HepG2 (cell line): ENCODE data around the gene UBC. TPM values are rescaled to one million over a fixed set of nuclear protein-coding genes. Genes with fewer than 3 reads are reported as not detected.

Experiments
- ATF3 ChIP-seq: sonication (generic); formaldehyde crosslinking; IDR thresholded peaks from 2 replicates; pipeline ENCODE4 v1.4.0; 2020; ENCODE audit warnings: missing genetic modification reagents
- CEBPG ChIP-seq: IDR thresholded peaks from 2 replicates; pipeline ENCODE4 v1.6.1; 2016
- DNMT3B ChIP-seq: conservative IDR thresholded peaks from 2 replicates; pipeline ENCODE4 v1.6.1; 2016; ENCODE audit warnings: missing biosample characterization, control low read depth
- E2F5 ChIP-seq: sonication (generic); formaldehyde crosslinking; conservative IDR thresholded peaks from 2 replicates; pipeline ENCODE4 v1.4.0; 2020; ENCODE audit warnings: missing genetic modification reagents
- HCFC1 ChIP-seq: fragments of 150-350 bp; IDR thresholded peaks from 2 replicates; pipeline ENCODE4 v1.6.1; 2014; ENCODE audit warnings: low read depth, low read length
- HNRNPH1 ChIP-seq: fragments of 200-400 bp; formaldehyde crosslinking; optimal IDR thresholded peaks from 2 replicates; pipeline ENCODE3; 2017; ENCODE audit warnings: mild to moderate bottlenecking, low read depth, low read length
- KDM6A ChIP-seq: IDR thresholded peaks from 2 replicates; pipeline ENCODE4 v1.6.1; 2016; ENCODE audit warnings: low read depth
- KLF16 ChIP-seq, 2 experiments: sonication (generic) in 1 of 2; formaldehyde crosslinking in 1 of 2; IDR thresholded peaks; 2 replicates each; pipeline versions ENCODE4 v1.6.1 to v1.8.0; 2016 to 2023; ENCODE audit warnings: missing genetic modification reagents in 2 of 2, missing compliant biosample characterization in 1 of 2
- MXI1 ChIP-seq: IDR thresholded peaks from 3 replicates; pipeline ENCODE4 v1.6.1; 2012; ENCODE audit warnings: low read depth, low read length, inconsistent platforms, borderline replicate concordance
- NCOA1 ChIP-seq: sonication (generic); formaldehyde crosslinking; IDR thresholded peaks from 2 replicates; pipeline ENCODE4 v1.9.0; 2021; ENCODE audit warnings: missing genetic modification reagents
- PATZ1 ChIP-seq: sonication (generic); formaldehyde crosslinking; IDR thresholded peaks from 2 replicates; pipeline ENCODE4 v1.4.0; 2020; ENCODE audit warnings: missing genetic modification reagents
- PAWR ChIP-seq: sonication (generic); formaldehyde crosslinking; IDR thresholded peaks from 2 replicates; pipeline ENCODE4 v1.4.0; 2020; ENCODE audit warnings: missing genetic modification reagents, mild to moderate bottlenecking, borderline replicate concordance
- PCBP2 ChIP-seq: fragments of 200-400 bp; formaldehyde crosslinking; optimal IDR thresholded peaks from 2 replicates; pipeline ENCODE3; 2018; ENCODE audit warnings: low read length, low read depth; ENCODE audit not compliant: poor library complexity, severe bottlenecking
- REST ChIP-seq, 2 experiments: IDR thresholded peaks; 2 replicates each; pipeline ENCODE4 v1.6.1; 2011 to 2012; ENCODE audit warnings: low read length in 2 of 2, borderline replicate concordance in 1 of 2, low read depth in 1 of 2, mild to moderate bottlenecking in 1 of 2, moderate library complexity in 1 of 2
- RXRB ChIP-seq: IDR thresholded peaks from 2 replicates; pipeline ENCODE4 v1.6.1; 2016; ENCODE audit warnings: borderline replicate concordance, missing genetic modification reagents, missing compliant biosample characterization
- SMAD9 ChIP-seq: sonication (generic); formaldehyde crosslinking; IDR thresholded peaks from 2 replicates; pipeline ENCODE4 v1.5.1; 2020; ENCODE audit warnings: mild to moderate bottlenecking, missing genetic modification reagents
- SNRNP70 ChIP-seq: fragments of 200-400 bp; formaldehyde crosslinking; IDR thresholded peaks from 2 replicates; pipeline ENCODE4 v1.6.1; 2017; ENCODE audit warnings: mild to moderate bottlenecking, low read depth, low read length, moderate library complexity
- SOX5 ChIP-seq: IDR thresholded peaks from 2 replicates; pipeline ENCODE4 v1.6.1; 2016; ENCODE audit warnings: borderline replicate concordance
- TOPORS ChIP-seq: sonication (generic); formaldehyde crosslinking; IDR thresholded peaks from 2 replicates; pipeline ENCODE4 v1.8.0; 2023; ENCODE audit warnings: mild to moderate bottlenecking, missing genetic modification reagents
- ZBTB21 ChIP-seq: sonication (generic); formaldehyde crosslinking; IDR thresholded peaks from 2 replicates; pipeline ENCODE4 v1.4.0; 2020; ENCODE audit warnings: missing genetic modification reagents
- ZBTB8A ChIP-seq: sonication (generic); formaldehyde crosslinking; IDR thresholded peaks from 2 replicates; pipeline ENCODE4 v1.4.0; 2020; ENCODE audit warnings: mild to moderate bottlenecking, low read depth, missing genetic modification reagents, borderline replicate concordance
- ZNF563 ChIP-seq: sonication (generic); formaldehyde crosslinking; IDR thresholded peaks from 2 replicates; pipeline ENCODE4 v1.8.0; 2022; ENCODE audit warnings: mild to moderate bottlenecking, moderate library complexity, missing genetic modification reagents
- ZNF740 ChIP-seq: sonication (generic); formaldehyde crosslinking; IDR thresholded peaks from 2 replicates; pipeline ENCODE4 v1.4.0; 2020; ENCODE audit warnings: missing genetic modification reagents
- ZNF766 ChIP-seq: sonication (generic); formaldehyde crosslinking; IDR thresholded peaks from 2 replicates; pipeline ENCODE4 v1.5.0; 2020; ENCODE audit warnings: missing genetic modification reagents, borderline replicate concordance
- polyA plus RNA-seq, 8 experiments: library from polyadenylated mRNA; depleted of rRNA in 3 of 8; stranded (reverse) in 7 of 8; unstranded in 1 of 8; fragments of >200 nt; fragmentation: Illumina TruSeq in 4 of 8; extraction: Trizol in 4 of 8; gene quantifications; 2 replicates each; pipeline versions ENCODE4 v1.2.1 to v1.2.3, GENCODE V29; 2011 to 2016; ENCODE audit warnings: low read depth in 4 of 8, missing spikeins in 1 of 8, mixed read lengths in 1 of 8; ENCODE audit not compliant: insufficient read depth in 1 of 8
- total RNA-seq, 5 experiments: library from RNA; depleted of rRNA; stranded (reverse); fragments of >200 nt; fragmentation: Illumina TruSeq; extraction: Trizol; gene quantifications; 2 replicates each; pipeline ENCODE4 v1.2.3, GENCODE V29; 2016; ENCODE audit warnings: low read depth in 1 of 5

Gene UBC
- total and polyA plus RNA-seq, 2 of the 13 experiments (the other 11 are each of a cell fraction or from before 2014, with no cell fraction given): 805 to 1,432 TPM

- TF ChIP-seq SMAD9 (CRISPR knock-in tag) (0 out of 2 replicates have a peak, but pooled peaks have one; percentile 57), CEBPG (no peak; the same call in none of the 2 replicates), REST (IDR thresholded peaks at IDR 0.05; ENCODE audit: borderline replicate concordance in 1 of 2, low read depth in 1 of 2, low read length in 2 of 2) (no peak), RXRB (CRISPR knock-in tag) (peak; percentile 53; the same call in 1 of the 2 replicates), HCFC1 (no peak), PAWR (CRISPR knock-in tag) (no peak), SNRNP70 (no peak), PATZ1 (0 out of 2 replicates have a peak, but pooled peaks have one; percentile 42), DNMT3B (no peak; the same call in 1 of the 2 replicates), SOX5 (CRISPR knock-in tag) (peak; percentile 15; the same call in 1 of the 2 replicates), ZBTB8A (CRISPR knock-in tag) (no peak), TOPORS (CRISPR knock-in tag) (no peak), E2F5 (no peak), ZNF563 (CRISPR knock-in tag) (no peak), NCOA1 (CRISPR knock-in tag) (no peak), ZNF740 (CRISPR knock-in tag) (no peak), MXI1 (peak; percentile 55; the same call in 1 of the 3 replicates), ATF3 (no peak), ZNF766 (CRISPR knock-in tag) (no peak), KDM6A (CRISPR knock-in tag) (no peak), KLF16 (CRISPR knock-in tag; IDR thresholded peaks at IDR 0.05) (no peak), PCBP2 (no peak), ZBTB21 (CRISPR knock-in tag) (no peak), HNRNPH1 (no peak)
Measured at GRCh38 chr12:124940393-124941169, 26.1 kb upstream of the UBC start (continued).
